GM18498 (cell line): ENCODE measurements around the gene MATN3.
"Not testable (repeated sequence)": the region's sequence is repeated elsewhere in the genome, so short reads cannot be mapped to it uniquely, and the experiment has no call there.

ENCODE experiments used
- ATAC-seq: cut with Tn5 transposase; IDR thresholded peaks from one replicate; pipeline ENCODE4 v1.9.1; 2021; ENCODE audit warnings: mild to moderate bottlenecking, moderate library complexity; ENCODE audit not compliant: unreplicated experiment

Gene MATN3

GRCh38 chr2:20012282-20013125 lies at the start of gene MATN3:
Gene MATN3 (minus strand): TSS chr2:20012668. CDS start chr2:20012631, 37 bp downstream.
- ATAC-seq: no peak

GRCh38 chr2:20061940-20062339 lies 49.5 kb upstream of the MATN3 start:
- ATAC-seq: no peak

- ATAC-seq: no peak
Observed at GRCh38 chr2:20061476-20061875, 49.0 kb upstream of the MATN3 start.

- no peak for ATAC-seq
Observed at GRCh38 chr2:20060106-20060505, 47.6 kb upstream of the MATN3 start.

GRCh38 chr2:20057268-20057667 lies 44.8 kb upstream of the MATN3 start:
- ATAC-seq: no peak

- no peak for ATAC-seq
Observed at GRCh38 chr2:20054931-20055330, 42.5 kb upstream of the MATN3 start.

- ATAC-seq: no peak
Observed at GRCh38 chr2:20054119-20054518, 41.7 kb upstream of the MATN3 start.

- ATAC-seq: no peak
Observed at GRCh38 chr2:20052861-20053281, 40.4 kb upstream of the MATN3 start.

GRCh38 chr2:20052229-20052851 lies 39.9 kb upstream of the MATN3 start:
- no peak for ATAC-seq

- peak; percentile 95 for ATAC-seq
Observed at GRCh38 chr2:20051532-20052228, 39.2 kb upstream of the MATN3 start, which contains the start of gene LAPTM4A. Gene LAPTM4A (minus strand): TSS chr2:20051628. CDS start chr2:20051520, 108 bp downstream.

GRCh38 chr2:20050646-20051531 lies 38.4 kb upstream of the MATN3 start:
- ATAC-seq: peak; percentile 28

- peak; percentile 34 for ATAC-seq
Observed at GRCh38 chr2:20050104-20050645, 37.7 kb upstream of the MATN3 start.

- no peak for ATAC-seq
Observed at GRCh38 chr2:20049637-20050036, 37.2 kb upstream of the MATN3 start.

GRCh38 chr2:20048488-20049448 lies 36.3 kb upstream of the MATN3 start:
- ATAC-seq: no peak

- ATAC-seq: not testable (repeated sequence)
Observed at GRCh38 chr2:20045712-20046292, 33.3 kb upstream of the MATN3 start.

- no peak for ATAC-seq
Observed at GRCh38 chr2:20044778-20045177, 32.3 kb upstream of the MATN3 start.

- ATAC-seq: no peak
Observed at GRCh38 chr2:20042531-20042930, 30.1 kb upstream of the MATN3 start.

- no peak for ATAC-seq
Observed at GRCh38 chr2:20040489-20041172, 28.2 kb upstream of the MATN3 start.
